ENCODE data around the gene GNB5. TPM values are rescaled to one million over a fixed set of nuclear protein-coding genes. Genes with fewer than 3 reads are reported as not detected.

Gene GNB5
- total RNA-seq, 1 experiment from 2014 or later = 58.7 TPM

DNA sequence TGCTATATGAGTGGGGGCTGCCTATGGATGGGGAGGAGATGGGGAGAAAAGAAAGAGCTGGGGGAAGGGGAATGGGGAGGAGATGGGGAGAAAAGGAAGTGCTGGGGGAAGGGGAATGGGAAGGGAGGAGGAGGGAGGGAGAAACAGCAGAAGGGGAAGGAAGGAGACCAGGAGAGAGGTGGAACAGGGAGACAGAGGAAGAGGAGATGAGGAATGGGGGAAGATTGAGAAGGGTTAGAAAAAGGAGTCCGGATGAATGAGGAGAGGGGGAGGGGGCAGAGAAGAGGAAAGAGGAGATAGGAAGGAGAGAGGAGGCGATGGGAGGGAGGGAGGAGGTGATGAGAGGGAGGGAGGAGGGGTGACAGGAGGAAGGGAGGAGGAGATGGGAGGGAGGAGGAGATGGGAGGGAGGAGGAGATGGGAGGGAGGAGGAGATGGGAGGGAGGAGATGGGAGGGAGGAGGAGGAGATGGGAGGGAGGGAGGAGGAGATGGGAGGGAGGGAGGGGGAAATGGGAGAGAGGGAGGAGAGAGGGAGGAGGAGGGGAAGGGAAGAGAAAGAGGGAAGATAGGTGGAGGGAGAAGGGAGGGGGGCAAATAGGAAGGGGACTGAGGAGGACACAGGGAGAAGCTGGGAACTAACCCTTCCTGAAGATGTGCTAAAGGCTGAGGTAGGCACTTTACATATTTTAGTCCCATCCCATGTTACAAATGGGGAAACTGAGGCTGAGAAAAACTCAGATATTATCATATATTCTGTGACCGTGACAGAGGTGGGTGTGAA is 72.0 kb downstream of the GNB5 start:
- ATAC-seq (no peak; the same call in 1 of the 2 replicates), DNase-seq (ENCODE audit: low read depth, low spot score) (no peak)
- intact Hi-C loops (cut with micrococcal nuclease; ENCODE audit: unreplicated experiment) = no loop called here
- TF ChIP-seq SIN3A (IDR thresholded peaks at IDR 0.05; ENCODE audit: borderline replicate concordance, insufficient read depth, low read depth, low read length) (no peak), TCF7L2 (IDR thresholded peaks at IDR 0.05; ENCODE audit: low read depth, low read length) (no peak), POLR2AphosphoS5 (IDR thresholded peaks at IDR 0.05; ENCODE audit: low read depth, low read length) (no peak)
- TF ChIP-seq, protein P1, sequence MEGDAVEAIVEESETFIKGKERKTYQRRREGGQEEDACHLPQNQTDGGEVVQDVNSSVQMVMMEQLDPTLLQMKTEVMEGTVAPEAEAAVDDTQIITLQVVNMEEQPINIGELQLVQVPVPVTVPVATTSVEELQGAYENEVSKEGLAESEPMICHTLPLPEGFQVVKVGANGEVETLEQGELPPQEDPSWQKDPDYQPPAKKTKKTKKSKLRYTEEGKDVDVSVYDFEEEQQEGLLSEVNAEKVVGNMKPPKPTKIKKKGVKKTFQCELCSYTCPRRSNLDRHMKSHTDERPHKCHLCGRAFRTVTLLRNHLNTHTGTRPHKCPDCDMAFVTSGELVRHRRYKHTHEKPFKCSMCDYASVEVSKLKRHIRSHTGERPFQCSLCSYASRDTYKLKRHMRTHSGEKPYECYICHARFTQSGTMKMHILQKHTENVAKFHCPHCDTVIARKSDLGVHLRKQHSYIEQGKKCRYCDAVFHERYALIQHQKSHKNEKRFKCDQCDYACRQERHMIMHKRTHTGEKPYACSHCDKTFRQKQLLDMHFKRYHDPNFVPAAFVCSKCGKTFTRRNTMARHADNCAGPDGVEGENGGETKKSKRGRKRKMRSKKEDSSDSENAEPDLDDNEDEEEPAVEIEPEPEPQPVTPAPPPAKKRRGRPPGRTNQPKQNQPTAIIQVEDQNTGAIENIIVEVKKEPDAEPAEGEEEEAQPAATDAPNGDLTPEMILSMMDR (IDR thresholded peaks at IDR 0.05) = no peak
- TF ChIP-seq, protein P2, sequence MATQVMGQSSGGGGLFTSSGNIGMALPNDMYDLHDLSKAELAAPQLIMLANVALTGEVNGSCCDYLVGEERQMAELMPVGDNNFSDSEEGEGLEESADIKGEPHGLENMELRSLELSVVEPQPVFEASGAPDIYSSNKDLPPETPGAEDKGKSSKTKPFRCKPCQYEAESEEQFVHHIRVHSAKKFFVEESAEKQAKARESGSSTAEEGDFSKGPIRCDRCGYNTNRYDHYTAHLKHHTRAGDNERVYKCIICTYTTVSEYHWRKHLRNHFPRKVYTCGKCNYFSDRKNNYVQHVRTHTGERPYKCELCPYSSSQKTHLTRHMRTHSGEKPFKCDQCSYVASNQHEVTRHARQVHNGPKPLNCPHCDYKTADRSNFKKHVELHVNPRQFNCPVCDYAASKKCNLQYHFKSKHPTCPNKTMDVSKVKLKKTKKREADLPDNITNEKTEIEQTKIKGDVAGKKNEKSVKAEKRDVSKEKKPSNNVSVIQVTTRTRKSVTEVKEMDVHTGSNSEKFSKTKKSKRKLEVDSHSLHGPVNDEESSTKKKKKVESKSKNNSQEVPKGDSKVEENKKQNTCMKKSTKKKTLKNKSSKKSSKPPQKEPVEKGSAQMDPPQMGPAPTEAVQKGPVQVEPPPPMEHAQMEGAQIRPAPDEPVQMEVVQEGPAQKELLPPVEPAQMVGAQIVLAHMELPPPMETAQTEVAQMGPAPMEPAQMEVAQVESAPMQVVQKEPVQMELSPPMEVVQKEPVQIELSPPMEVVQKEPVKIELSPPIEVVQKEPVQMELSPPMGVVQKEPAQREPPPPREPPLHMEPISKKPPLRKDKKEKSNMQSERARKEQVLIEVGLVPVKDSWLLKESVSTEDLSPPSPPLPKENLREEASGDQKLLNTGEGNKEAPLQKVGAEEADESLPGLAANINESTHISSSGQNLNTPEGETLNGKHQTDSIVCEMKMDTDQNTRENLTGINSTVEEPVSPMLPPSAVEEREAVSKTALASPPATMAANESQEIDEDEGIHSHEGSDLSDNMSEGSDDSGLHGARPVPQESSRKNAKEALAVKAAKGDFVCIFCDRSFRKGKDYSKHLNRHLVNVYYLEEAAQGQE (IDR thresholded peaks at IDR 0.05; ENCODE audit: insufficient read depth in 1 of 2, low read depth in 2 of 2, low read length in 1 of 2) = no peak
- in situ Hi-C loops (cut with HindIII; ENCODE audit: low pct_unique_long_range_greater_than_20kb, low sequenced_read_pairs) = no loop called here
- POLR2A ChIA-PET = no interaction called here
- CTCF ChIA-PET = interaction anchor here (0.6 kb wide), 1 partner anchor 12 kb away, joined by 8 read pairs; no protein-coding TSS in a partner anchor
- no TSS peak for BruUV-seq (replicated peaks)
- Histone ChIP-seq H3K27ac (ENCODE audit: low read length) (no peak overlapping the region), H3K27me3 (ENCODE audit: control insufficient read depth, insufficient read depth, low read length) (no peaks in the 10 kb centered on the region), H3K4me3 (ENCODE audit: low read depth in 2 of 2, low read length in 2 of 2) (no peak overlapping the region), H3K9me3 (ENCODE audit: control insufficient read depth, insufficient read depth, low read depth, low read length) (no peaks in the 10 kb centered on the region), H3K4me1 (ENCODE audit: control insufficient read depth, insufficient read depth, low read length) (no peaks in the 10 kb centered on the region), H3K36me3 (ENCODE audit: control insufficient read depth, insufficient read depth, low read length) (no peaks in the 10 kb centered on the region)

DNA sequence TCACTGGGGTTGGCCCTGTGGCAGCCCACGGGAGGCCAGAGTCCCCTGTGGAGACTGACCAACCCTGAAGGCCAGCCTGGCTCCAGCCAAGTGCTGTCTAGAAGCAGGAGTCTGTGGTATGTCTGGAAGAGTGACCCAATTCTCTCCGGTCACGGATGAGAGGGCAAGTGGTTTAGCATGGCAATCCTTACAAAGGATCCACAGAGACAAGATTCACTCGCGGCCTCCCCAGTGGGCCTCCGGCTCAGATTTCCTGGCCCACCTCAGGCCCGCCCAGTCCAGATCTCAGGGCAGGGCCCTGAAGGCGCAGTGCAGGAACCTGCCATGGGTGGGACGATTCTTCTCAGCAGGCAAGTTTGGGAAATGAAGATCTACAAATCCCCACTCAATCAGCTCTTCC is 73.6 kb downstream of the GNB5 start:
- no peaks in the 10 kb centered on the region for H3K9me3 ChIP-seq (ENCODE audit: control insufficient read depth, insufficient read depth, low read depth, low read length)
- H3K4me3 ChIP-seq (ENCODE audit: low read depth in 2 of 2, low read length in 2 of 2) = no peak overlapping the region
- in situ Hi-C loops (cut with HindIII; ENCODE audit: low pct_unique_long_range_greater_than_20kb, low sequenced_read_pairs) (no loop called here), intact Hi-C loops (cut with micrococcal nuclease; ENCODE audit: unreplicated experiment) (no loop called here)
- TF ChIP-seq POLR2AphosphoS5 (IDR thresholded peaks at IDR 0.05; ENCODE audit: low read depth, low read length) (no peak), SIN3A (IDR thresholded peaks at IDR 0.05; ENCODE audit: borderline replicate concordance, insufficient read depth, low read depth, low read length) (no peak), TCF7L2 (IDR thresholded peaks at IDR 0.05; ENCODE audit: low read depth, low read length) (no peak)
- TF ChIP-seq, protein P1 (IDR thresholded peaks at IDR 0.05) = no peak
- TF ChIP-seq, protein P2 (IDR thresholded peaks at IDR 0.05; ENCODE audit: insufficient read depth in 1 of 2, low read depth in 2 of 2, low read length in 1 of 2) = no peak
- H3K27me3 ChIP-seq (ENCODE audit: control insufficient read depth, insufficient read depth, low read length) = no peaks in the 10 kb centered on the region
- CTCF ChIA-PET = no interaction called here
- ATAC-seq = peak; percentile 41
- POLR2A ChIA-PET = no interaction called here
- no peak overlapping the region; the same call in 1 of the 2 replicates for H3K27ac ChIP-seq (ENCODE audit: low read length)
- no peaks in the 10 kb centered on the region for H3K4me1 ChIP-seq (ENCODE audit: control insufficient read depth, insufficient read depth, low read length)
- BruUV-seq (replicated peaks) = no TSS peak
- no peaks in the 10 kb centered on the region for H3K36me3 ChIP-seq (ENCODE audit: control insufficient read depth, insufficient read depth, low read length)
- DNase-seq (ENCODE audit: low read depth, low spot score) = no peak

Measured in Panc1 (cell line).